Activated naive CD4-positive, alpha-beta T cell treated with anti-CD3 and anti-CD28 coated beads, Interleukin-2, amount 10 ng/mL, durations not matched to agents 7 days and 5 days (primary cell): ENCODE measurements around the gene BICDL1.

Experiments
- CTCF ChIA-PET: fragments of 350-600 bp; sonication (Branson Sonifier 250); formaldehyde crosslinking; loops from one replicate; lab custom pipeline; 2021; ENCODE audit warnings: antibody characterized with exemption; lab: Charles Lee
- DNase-seq: peaks from one replicate; pipeline ENCODE4 v3.0.0-alpha.2; 2020
- H3K27ac Mint-ChIP-seq: one replicate; pipeline ENCODE4 v1.8.0; 2021; ENCODE audit warnings: mild to moderate bottlenecking, moderate library complexity, mixed read lengths
- H3K27me3 Mint-ChIP-seq: one replicate; pipeline ENCODE4 v1.8.0; 2021; ENCODE audit warnings: mild to moderate bottlenecking, mixed read lengths
- H3K36me3 Mint-ChIP-seq: one replicate; pipeline ENCODE4 v1.8.0; 2021; ENCODE audit warnings: mixed read lengths
- H3K4me1 Mint-ChIP-seq: one replicate; pipeline ENCODE4 v1.8.0; 2021; ENCODE audit warnings: mixed read lengths
- H3K4me3 Mint-ChIP-seq: one replicate; pipeline ENCODE4 v1.8.0; 2021; ENCODE audit warnings: mild to moderate bottlenecking, moderate library complexity, mixed read lengths
- H3K9me3 Mint-ChIP-seq: one replicate; pipeline ENCODE4 v1.8.0; 2021; ENCODE audit warnings: mixed read lengths

BICDL1 gene

DNA sequence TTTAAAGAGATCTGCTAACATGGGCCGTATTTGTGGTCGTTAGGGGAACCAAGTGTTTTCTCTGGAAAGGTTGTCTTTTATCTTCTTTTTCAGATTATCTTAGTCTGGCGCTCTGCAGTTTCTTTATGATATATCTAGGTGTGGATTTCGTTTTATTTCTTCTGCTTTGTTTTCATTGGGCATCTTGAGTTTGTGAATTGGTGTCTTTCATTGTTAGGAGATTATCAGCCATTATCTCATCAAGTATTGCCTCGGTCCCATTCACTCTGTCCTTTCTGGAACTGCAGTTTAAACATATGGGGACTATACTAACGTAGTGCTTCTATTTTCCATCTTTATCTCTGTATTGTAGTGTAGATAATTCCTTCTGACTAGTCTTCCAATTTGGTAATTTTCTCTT is 60.4 kb downstream of the BICDL1 start:
- Mint-ChIP-seq H3K9me3 (peaks cover 4% of the 10 kb centered on the region), H3K27ac (no peak overlapping the region), H3K27me3 (no peaks in the 10 kb centered on the region), H3K4me3 (no peak overlapping the region), H3K4me1 (peaks cover 30% of the 10 kb centered on the region), H3K36me3 (peaks cover 20% of the 10 kb centered on the region)
- DNase-seq: no peak
- CTCF ChIA-PET: no interaction called here

GRCh38 chr12:120051535-120051934 is 62.5 kb downstream of the BICDL1 start:
- H3K27me3 Mint-ChIP-seq: no peaks in the 10 kb centered on the region
- no peak for DNase-seq
- H3K4me3 Mint-ChIP-seq: no peak overlapping the region
- CTCF ChIA-PET: no interaction called here
- peaks cover 15% of the 10 kb centered on the region for H3K36me3 Mint-ChIP-seq
- no peak overlapping the region for H3K27ac Mint-ChIP-seq
- peaks cover 30% of the 10 kb centered on the region for H3K4me1 Mint-ChIP-seq
- H3K9me3 Mint-ChIP-seq: peaks cover 1% of the 10 kb centered on the region

GRCh38 chr12:120054293-120054692 is 65.3 kb downstream of the BICDL1 start:
- no peak for DNase-seq
- no peak overlapping the region for H3K4me3 Mint-ChIP-seq
- CTCF ChIA-PET: no interaction called here
- H3K4me1 Mint-ChIP-seq: peaks cover 14% of the 10 kb centered on the region
- H3K27ac Mint-ChIP-seq: no peak overlapping the region
- H3K9me3 Mint-ChIP-seq: peaks cover 1% of the 10 kb centered on the region
- H3K36me3 Mint-ChIP-seq: peaks cover 13% of the 10 kb centered on the region
- no peaks in the 10 kb centered on the region for H3K27me3 Mint-ChIP-seq

- Mint-ChIP-seq H3K27me3 (no peaks in the 10 kb centered on the region), H3K9me3 (peaks cover 1% of the 10 kb centered on the region), H3K36me3 (peaks cover 11% of the 10 kb centered on the region), H3K4me1 (peaks cover 12% of the 10 kb centered on the region), H3K4me3 (no peak overlapping the region), H3K27ac (no peak overlapping the region)
- CTCF ChIA-PET: no interaction called here
- no peak for DNase-seq
Observed at GRCh38 chr12:120055231-120056000, 66.4 kb downstream of the BICDL1 start.

DNA sequence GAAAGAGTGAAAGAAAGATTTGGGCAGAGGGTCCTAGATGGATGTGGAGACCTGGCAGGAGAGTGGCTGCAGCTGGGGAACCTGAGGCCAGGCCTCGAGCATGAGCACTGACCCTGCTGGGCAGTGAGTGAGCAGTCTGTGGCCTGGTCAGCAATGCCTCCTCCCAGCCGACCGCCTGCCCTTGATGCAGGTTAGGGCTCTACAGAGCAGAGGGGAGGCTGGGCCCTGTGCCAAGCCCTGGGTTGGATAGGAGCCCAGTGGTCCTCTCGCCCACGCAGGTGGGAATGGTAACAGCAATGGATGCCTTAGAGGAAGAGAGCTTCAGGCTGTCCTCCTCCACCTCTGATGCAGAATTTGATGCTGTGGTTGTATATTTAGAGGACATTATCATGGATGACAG is 67.7 kb downstream of the BICDL1 start:
- CTCF ChIA-PET: no interaction called here
- Mint-ChIP-seq H3K4me3 (no peak overlapping the region), H3K27me3 (no peaks in the 10 kb centered on the region), H3K9me3 (peaks cover under 1% of the 10 kb centered on the region), H3K4me1 (peaks cover 8% of the 10 kb centered on the region), H3K27ac (no peak overlapping the region), H3K36me3 (peaks cover 10% of the 10 kb centered on the region)
- no peak for DNase-seq

GRCh38 chr12:120060196-120060595 is 71.2 kb downstream of the BICDL1 start:
- DNase-seq: no peak
- H3K4me1 Mint-ChIP-seq: no peaks in the 10 kb centered on the region
- CTCF ChIA-PET: no interaction called here
- peaks cover 9% of the 10 kb centered on the region for H3K36me3 Mint-ChIP-seq
- no peak overlapping the region for H3K27ac Mint-ChIP-seq
- no peak overlapping the region for H3K4me3 Mint-ChIP-seq
- H3K27me3 Mint-ChIP-seq: no peaks in the 10 kb centered on the region
- H3K9me3 Mint-ChIP-seq: no peaks in the 10 kb centered on the region

GRCh38 chr12:120060717-120061116 is 71.7 kb downstream of the BICDL1 start:
- H3K27ac Mint-ChIP-seq: no peak overlapping the region
- peaks cover 10% of the 10 kb centered on the region for H3K36me3 Mint-ChIP-seq
- no peaks in the 10 kb centered on the region for H3K4me1 Mint-ChIP-seq
- CTCF ChIA-PET: no interaction called here
- no peak for DNase-seq
- no peaks in the 10 kb centered on the region for H3K27me3 Mint-ChIP-seq
- no peak overlapping the region for H3K4me3 Mint-ChIP-seq
- H3K9me3 Mint-ChIP-seq: no peaks in the 10 kb centered on the region

GRCh38 chr12:120061575-120062214 is 72.7 kb downstream of the BICDL1 start:
- CTCF ChIA-PET: no interaction called here
- peaks cover 10% of the 10 kb centered on the region for H3K36me3 Mint-ChIP-seq
- no peaks in the 10 kb centered on the region for H3K4me1 Mint-ChIP-seq
- no peaks in the 10 kb centered on the region for H3K9me3 Mint-ChIP-seq
- H3K4me3 Mint-ChIP-seq: no peak overlapping the region
- H3K27me3 Mint-ChIP-seq: no peaks in the 10 kb centered on the region
- no peak overlapping the region for H3K27ac Mint-ChIP-seq
- DNase-seq: no peak

DNA sequence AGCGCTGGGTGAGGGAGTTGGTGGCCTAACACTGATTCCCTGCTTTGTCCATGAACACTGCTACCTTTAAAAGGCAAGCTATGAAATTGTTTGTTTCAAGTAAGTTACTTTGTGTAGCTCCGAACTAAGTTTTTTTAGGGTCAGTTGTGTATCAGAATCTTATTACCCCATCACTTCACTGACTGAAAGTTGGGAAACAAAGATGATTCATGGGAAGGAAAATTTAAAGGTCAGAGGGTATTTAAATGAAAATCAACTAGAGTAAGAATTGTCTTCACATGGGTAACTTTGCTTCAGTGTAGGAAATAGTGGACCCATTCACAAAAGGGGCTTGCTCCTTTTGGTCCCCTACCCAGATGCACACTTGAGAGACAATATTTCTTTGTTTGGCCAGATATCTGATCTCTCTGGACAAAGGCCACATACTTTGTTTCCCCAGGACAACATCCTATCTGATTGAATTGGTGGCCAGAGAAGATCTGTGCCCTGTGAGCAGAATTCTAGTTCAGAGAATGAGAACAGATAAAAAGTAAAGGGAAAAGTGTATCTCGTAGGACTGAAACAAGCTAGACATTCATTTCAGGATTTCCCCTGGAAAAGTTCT is 74.0 kb downstream of the BICDL1 start:
- H3K4me3 Mint-ChIP-seq: no peak overlapping the region
- CTCF ChIA-PET: no interaction called here
- no peaks in the 10 kb centered on the region for H3K9me3 Mint-ChIP-seq
- no peaks in the 10 kb centered on the region for H3K27me3 Mint-ChIP-seq
- H3K36me3 Mint-ChIP-seq: peaks cover 18% of the 10 kb centered on the region
- DNase-seq: no peak
- no peaks in the 10 kb centered on the region for H3K4me1 Mint-ChIP-seq
- no peak overlapping the region for H3K27ac Mint-ChIP-seq

DNA sequence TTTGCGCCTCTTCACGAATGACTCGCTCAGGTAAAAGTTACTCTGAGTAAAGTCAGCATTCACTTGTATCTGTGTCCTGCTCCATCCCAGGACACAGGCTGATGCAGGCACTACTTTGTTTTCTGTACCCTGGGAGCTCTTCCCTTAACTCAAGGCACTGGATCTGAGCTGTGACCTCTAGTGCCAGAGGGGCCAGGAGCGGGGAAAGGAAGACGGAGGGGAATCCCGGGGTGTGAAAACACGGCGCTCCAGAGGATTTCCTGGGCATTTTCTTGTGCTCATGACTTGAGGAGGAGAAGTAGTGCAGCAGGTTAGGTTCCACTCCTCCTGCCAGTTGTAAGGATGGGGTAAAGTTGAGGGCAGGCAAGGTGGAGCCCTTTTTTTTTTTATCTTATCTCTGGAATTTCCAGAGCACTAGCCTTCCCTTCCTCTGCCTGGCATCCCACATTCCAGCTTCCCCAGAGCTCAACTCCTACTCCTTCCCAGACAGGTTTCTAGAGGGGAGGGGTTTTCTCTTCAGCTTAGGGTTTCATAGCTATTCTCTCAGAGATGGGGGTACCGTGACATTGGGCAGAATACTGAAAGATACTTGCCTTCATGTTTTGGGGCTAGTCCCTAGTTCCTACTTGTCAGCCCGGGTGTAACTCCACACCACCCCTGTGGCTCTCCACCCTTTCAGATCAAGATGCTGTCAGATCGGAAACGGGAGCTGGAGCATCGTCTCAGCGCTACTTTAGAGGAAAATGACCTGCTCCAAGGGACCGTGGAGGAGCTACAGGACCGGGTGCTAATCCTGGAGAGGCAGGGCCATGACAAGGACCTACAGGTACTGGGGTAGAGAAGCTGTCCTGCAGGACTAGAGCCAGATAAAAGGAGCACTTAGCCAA is 75.3 kb downstream of the BICDL1 start:
- Mint-ChIP-seq H3K36me3 (peaks cover 18% of the 10 kb centered on the region), H3K4me1 (no peaks in the 10 kb centered on the region), H3K27ac (no peak overlapping the region), H3K4me3 (no peak overlapping the region), H3K9me3 (no peaks in the 10 kb centered on the region), H3K27me3 (no peaks in the 10 kb centered on the region)
- no peak for DNase-seq
- CTCF ChIA-PET: no interaction called here

GRCh38 chr12:120065472-120065871 is 76.4 kb downstream of the BICDL1 start:
- Mint-ChIP-seq H3K9me3 (no peaks in the 10 kb centered on the region), H3K27ac (no peak overlapping the region), H3K4me3 (no peak overlapping the region), H3K4me1 (no peaks in the 10 kb centered on the region), H3K27me3 (no peaks in the 10 kb centered on the region), H3K36me3 (peaks cover 18% of the 10 kb centered on the region)
- CTCF ChIA-PET: no interaction called here
- DNase-seq: no peak

DNA sequence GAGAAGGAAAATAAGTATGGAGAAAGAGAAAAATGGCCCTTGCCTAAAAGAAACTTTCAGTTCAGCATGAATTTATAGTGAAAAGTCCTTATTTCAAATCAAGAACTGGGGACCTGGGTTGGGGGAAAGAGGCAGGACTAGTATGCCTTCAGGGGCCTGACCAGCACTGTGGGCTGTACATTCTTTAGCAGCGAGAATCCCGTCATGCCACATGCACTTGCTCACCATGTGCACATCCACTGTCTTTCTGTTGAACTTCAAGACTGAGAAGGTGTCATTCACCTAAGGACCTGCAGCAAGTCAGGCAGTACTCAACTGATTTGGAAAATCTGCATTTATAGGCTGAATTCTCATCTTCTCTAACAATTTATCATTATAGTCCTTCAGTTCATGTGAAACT is 77.3 kb downstream of the BICDL1 start:
- no peaks in the 10 kb centered on the region for H3K27me3 Mint-ChIP-seq
- no peaks in the 10 kb centered on the region for H3K9me3 Mint-ChIP-seq
- no peaks in the 10 kb centered on the region for H3K4me1 Mint-ChIP-seq
- peaks cover 20% of the 10 kb centered on the region for H3K36me3 Mint-ChIP-seq
- CTCF ChIA-PET: no interaction called here
- H3K27ac Mint-ChIP-seq: no peak overlapping the region
- DNase-seq: no peak
- H3K4me3 Mint-ChIP-seq: no peak overlapping the region

DNA sequence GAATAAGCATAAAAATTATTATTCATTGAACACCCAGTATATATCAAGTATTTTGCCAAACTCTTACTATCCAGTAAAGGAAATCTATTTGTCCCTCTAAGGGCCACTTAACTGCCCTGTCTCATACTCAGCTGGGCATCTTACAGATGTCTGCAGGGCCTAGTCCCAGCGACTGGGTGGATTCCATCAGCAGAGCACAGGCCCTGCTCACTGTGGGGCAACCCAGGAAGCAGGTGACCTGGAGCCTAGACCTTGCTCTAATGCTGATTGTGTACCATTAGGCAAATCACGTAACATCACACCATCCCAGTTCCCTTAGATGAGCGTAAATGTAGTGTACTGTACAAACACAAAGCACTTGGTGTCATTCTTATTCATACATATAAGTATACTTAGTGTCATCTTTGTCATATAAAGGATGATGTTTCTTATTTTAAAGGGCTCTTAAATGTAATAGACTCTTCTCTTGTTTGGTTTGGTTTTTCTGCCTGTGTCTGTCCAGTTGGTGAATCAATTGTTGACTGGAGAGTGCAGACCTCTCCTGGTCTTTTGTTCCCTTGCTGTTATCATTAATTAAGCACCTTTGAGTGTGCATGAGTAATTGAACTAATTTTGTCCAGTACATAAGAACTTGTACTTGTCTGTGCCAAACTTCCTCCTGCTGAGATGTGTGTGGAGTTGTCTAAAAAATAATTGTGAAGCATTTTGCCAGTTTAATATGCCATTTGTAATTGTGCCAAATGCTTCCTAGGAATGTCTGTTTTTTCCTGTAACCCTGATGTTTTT is 78.2 kb downstream of the BICDL1 start:
- peaks cover 24% of the 10 kb centered on the region for H3K36me3 Mint-ChIP-seq
- CTCF ChIA-PET: no interaction called here
- no peak for DNase-seq

More for the DNA sequence above, 78.2 kb downstream of the BICDL1 start:
- Mint-ChIP-seq H3K27me3 (no peaks in the 10 kb centered on the region), H3K4me3 (no peak overlapping the region), H3K4me1 (no peaks in the 10 kb centered on the region), H3K9me3 (no peaks in the 10 kb centered on the region), H3K27ac (no peak overlapping the region)
